ENCODE results near the gene MBNL2. TPM values are rescaled to one million over a fixed set of nuclear protein-coding genes. Genes with fewer than 3 reads are reported as not detected.

The MBNL2 gene
- total and polyA plus RNA-seq, 2 of the 13 experiments (the other 11 are each of a cell fraction or from before 2014, with no cell fraction given) = 30.8 to 59.0 TPM

DNA sequence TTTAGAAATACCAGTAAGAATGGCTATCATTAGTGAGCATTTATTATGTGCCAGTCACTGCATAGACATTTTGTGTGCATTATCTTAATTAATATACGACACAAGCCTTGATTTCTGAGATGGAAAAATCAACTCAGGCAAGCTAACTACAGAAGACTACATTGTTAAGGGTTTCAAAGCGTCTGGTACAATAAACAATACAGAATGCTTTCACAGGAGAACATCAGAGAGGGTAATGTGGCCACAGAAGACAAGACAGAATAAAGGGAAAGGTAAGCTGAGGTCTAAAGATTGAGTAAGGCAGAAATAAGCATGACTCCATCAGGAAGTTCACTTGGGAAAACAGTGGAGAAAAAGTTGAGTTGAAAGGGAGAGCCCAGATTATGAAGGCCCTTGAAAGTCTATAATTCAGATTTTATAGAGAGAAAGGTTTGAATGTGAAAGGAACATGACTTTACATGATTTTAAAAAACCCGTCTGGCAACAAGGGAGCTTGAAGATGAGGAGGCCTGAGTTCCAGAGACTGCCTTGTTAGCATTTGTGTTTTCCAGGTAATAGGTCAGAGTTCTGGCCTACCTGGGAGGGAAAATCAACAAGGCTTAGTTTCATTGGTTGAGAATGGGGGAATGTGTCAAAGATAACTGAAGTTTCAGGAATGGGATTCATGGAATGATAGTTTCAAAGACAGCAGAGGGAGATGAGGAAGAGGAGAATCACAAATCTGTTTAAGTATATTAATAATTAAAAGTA is 1.8 kb upstream of the MBNL2 start (continued):
- TF ChIP-seq, protein P1, sequence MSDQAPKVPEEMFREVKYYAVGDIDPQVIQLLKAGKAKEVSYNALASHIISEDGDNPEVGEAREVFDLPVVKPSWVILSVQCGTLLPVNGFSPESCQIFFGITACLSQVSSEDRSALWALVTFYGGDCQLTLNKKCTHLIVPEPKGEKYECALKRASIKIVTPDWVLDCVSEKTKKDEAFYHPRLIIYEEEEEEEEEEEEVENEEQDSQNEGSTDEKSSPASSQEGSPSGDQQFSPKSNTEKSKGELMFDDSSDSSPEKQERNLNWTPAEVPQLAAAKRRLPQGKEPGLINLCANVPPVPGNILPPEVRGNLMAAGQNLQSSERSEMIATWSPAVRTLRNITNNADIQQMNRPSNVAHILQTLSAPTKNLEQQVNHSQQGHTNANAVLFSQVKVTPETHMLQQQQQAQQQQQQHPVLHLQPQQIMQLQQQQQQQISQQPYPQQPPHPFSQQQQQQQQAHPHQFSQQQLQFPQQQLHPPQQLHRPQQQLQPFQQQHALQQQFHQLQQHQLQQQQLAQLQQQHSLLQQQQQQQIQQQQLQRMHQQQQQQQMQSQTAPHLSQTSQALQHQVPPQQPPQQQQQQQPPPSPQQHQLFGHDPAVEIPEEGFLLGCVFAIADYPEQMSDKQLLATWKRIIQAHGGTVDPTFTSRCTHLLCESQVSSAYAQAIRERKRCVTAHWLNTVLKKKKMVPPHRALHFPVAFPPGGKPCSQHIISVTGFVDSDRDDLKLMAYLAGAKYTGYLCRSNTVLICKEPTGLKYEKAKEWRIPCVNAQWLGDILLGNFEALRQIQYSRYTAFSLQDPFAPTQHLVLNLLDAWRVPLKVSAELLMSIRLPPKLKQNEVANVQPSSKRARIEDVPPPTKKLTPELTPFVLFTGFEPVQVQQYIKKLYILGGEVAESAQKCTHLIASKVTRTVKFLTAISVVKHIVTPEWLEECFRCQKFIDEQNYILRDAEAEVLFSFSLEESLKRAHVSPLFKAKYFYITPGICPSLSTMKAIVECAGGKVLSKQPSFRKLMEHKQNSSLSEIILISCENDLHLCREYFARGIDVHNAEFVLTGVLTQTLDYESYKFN (CRISPR knock-in tag; conservative IDR thresholded peaks at IDR 0.05) = 0 out of 2 replicates have a peak, but pooled peaks have one; percentile 24
- TF ChIP-seq MED1 (CRISPR knock-in tag; IDR thresholded peaks at IDR 0.05) = 0 out of 2 replicates have a peak, but pooled peaks have one; percentile 16
- no peak for TF ChIP-seq ZSCAN20 (CRISPR knock-in tag; IDR thresholded peaks at IDR 0.05; ENCODE audit: borderline replicate concordance)
- TF ChIP-seq ZEB1 (IDR thresholded peaks at IDR 0.05; ENCODE audit: insufficient replicate concordance, low read depth) = peak; percentile 58
- no peak for TF ChIP-seq ZKSCAN1 (IDR thresholded peaks at IDR 0.05; ENCODE audit: low read length)
- no peak for TF ChIP-seq ZNF788 (CRISPR knock-in tag; IDR thresholded peaks at IDR 0.05; ENCODE audit: borderline replicate concordance)
- no peak for TF ChIP-seq ZBTB20 (CRISPR knock-in tag; IDR thresholded peaks at IDR 0.05; ENCODE audit: borderline replicate concordance, low read depth)
- no peak for TF ChIP-seq SMYD3 (CRISPR knock-in tag; IDR thresholded peaks at IDR 0.05)
- TF ChIP-seq, protein P2, sequence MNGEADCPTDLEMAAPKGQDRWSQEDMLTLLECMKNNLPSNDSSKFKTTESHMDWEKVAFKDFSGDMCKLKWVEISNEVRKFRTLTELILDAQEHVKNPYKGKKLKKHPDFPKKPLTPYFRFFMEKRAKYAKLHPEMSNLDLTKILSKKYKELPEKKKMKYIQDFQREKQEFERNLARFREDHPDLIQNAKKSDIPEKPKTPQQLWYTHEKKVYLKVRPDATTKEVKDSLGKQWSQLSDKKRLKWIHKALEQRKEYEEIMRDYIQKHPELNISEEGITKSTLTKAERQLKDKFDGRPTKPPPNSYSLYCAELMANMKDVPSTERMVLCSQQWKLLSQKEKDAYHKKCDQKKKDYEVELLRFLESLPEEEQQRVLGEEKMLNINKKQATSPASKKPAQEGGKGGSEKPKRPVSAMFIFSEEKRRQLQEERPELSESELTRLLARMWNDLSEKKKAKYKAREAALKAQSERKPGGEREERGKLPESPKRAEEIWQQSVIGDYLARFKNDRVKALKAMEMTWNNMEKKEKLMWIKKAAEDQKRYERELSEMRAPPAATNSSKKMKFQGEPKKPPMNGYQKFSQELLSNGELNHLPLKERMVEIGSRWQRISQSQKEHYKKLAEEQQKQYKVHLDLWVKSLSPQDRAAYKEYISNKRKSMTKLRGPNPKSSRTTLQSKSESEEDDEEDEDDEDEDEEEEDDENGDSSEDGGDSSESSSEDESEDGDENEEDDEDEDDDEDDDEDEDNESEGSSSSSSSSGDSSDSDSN (CRISPR knock-in tag; IDR thresholded peaks at IDR 0.05) = no peak
- TF ChIP-seq, protein P3, sequence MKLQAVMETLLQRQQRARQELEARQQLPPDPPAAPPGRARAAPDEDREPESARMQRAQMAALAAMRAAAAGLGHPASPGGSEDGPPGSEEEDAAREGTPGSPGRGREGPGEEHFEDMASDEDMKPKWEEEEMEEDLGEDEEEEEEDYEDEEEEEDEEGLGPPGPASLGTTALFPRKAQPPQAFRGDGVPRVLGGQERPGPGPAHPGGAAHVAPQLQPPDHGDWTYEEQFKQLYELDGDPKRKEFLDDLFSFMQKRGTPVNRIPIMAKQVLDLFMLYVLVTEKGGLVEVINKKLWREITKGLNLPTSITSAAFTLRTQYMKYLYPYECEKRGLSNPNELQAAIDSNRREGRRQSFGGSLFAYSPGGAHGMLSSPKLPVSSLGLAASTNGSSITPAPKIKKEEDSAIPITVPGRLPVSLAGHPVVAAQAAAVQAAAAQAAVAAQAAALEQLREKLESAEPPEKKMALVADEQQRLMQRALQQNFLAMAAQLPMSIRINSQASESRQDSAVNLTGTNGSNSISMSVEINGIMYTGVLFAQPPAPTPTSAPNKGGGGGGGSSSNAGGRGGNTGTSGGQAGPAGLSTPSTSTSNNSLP (IDR thresholded peaks at IDR 0.05; ENCODE audit: low read depth, low read length) = no peak
